OCI-LY7 (cell line): ENCODE data around the gene EDDM13. TPM values are rescaled to one million over a fixed set of nuclear protein-coding genes. Genes with fewer than 3 reads are reported as not detected.

ENCODE experiments used
- BruUV-seq: library from RNA; stranded (reverse); fragments of 400-500 nt; replicated peaks from 2 replicates; lab custom pipeline; 2021; lab: Mats Ljungman, UMichigan
- CTCF ChIA-PET: fragments of 300-600 bp; sonication (Branson Sonifier 250); formaldehyde crosslinking; loops from one replicate; lab custom pipeline; 2022; ENCODE audit warnings: antibody characterized with exemption; ENCODE audit not compliant: unreplicated experiment; lab: Charles Lee
- POLR2A ChIA-PET: fragments of 300-600 bp; sonication (Branson Sonifier 250); formaldehyde crosslinking; loops from one replicate; lab custom pipeline; 2022; ENCODE audit warnings: antibody characterized with exemption; lab: Charles Lee
- DNase-seq: peaks from one replicate; pipeline ENCODE4 v3.0.0-alpha.2; 2015; ENCODE audit warnings: low spot score
- H2AFZ ChIP-seq: fragments of 200-600 bp; sonication (generic), shearing (Covaris generic); 2 replicates; pipeline ENCODE4 v1.6.1; 2014; ENCODE audit warnings: mild to moderate bottlenecking, antibody characterized with exemption, low read length, moderate library complexity
- H3K27ac ChIP-seq: fragments of 200-600 bp; sonication (generic); 2 replicates; pipeline ENCODE4 v1.5.1; 2014; ENCODE audit warnings: mixed run types, low read depth, mild to moderate bottlenecking, moderate library complexity, low read length, inconsistent platforms; ENCODE audit not compliant: poor library complexity, severe bottlenecking
- H3K36me3 ChIP-seq: fragments of 200-600 bp; sonication (generic); 2 replicates; pipeline ENCODE4 v1.6.1; 2014; ENCODE audit warnings: mild to moderate bottlenecking, antibody characterized with exemption, low read length, moderate library complexity, mixed read lengths; ENCODE audit not compliant: insufficient read depth
- H3K4me1 ChIP-seq: fragments of 200-600 bp; sonication (generic); 2 replicates; pipeline ENCODE4 v1.5.1; 2014; ENCODE audit warnings: mild to moderate bottlenecking, low read length; ENCODE audit not compliant: insufficient read depth, poor library complexity, severe bottlenecking
- H3K4me2 ChIP-seq: fragments of 200-600 bp; sonication (generic); 2 replicates; pipeline ENCODE4 v1.6.1; 2014; ENCODE audit warnings: mild to moderate bottlenecking, low read length
- H3K4me3 ChIP-seq: fragments of 200-600 bp; sonication (generic); 2 replicates; pipeline ENCODE4 v1.5.1; 2014; ENCODE audit warnings: mild to moderate bottlenecking, low read depth, low read length; ENCODE audit not compliant: poor library complexity, severe bottlenecking
- H3K79me2 ChIP-seq: fragments of 200-600 bp; sonication (generic); 2 replicates; pipeline ENCODE4 v1.6.1; 2016; ENCODE audit warnings: low read depth, mild to moderate bottlenecking, low read length, moderate library complexity, mixed read lengths; ENCODE audit not compliant: insufficient read depth
- H3K9me2 ChIP-seq: fragments of 200-600 bp; sonication (generic); 2 replicates; pipeline ENCODE4 v1.6.1; 2016; ENCODE audit warnings: mild to moderate bottlenecking, low read length, mixed read lengths; ENCODE audit not compliant: insufficient read depth
- H3K9me3 ChIP-seq: fragments of 200-600 bp; sonication (generic); 2 replicates; pipeline ENCODE4 v1.6.1; 2014; ENCODE audit warnings: mild to moderate bottlenecking, mixed run types, low read length, mixed read lengths
- H4K20me1 ChIP-seq: fragments of 200-600 bp; sonication (generic); 2 replicates; pipeline ENCODE4 v1.6.1; 2014; ENCODE audit warnings: mild to moderate bottlenecking, antibody characterized with exemption, low read length, moderate library complexity, mixed read lengths; ENCODE audit not compliant: insufficient read depth
- EZH2phosphoT487 ChIP-seq: fragments of 200-600 bp; sonication (generic); IDR thresholded peaks from 2 replicates; pipeline ENCODE4 v1.6.1; 2018; ENCODE audit warnings: low read depth, borderline replicate concordance, mild to moderate bottlenecking, mixed run types, antibody characterized with exemption, low read length, moderate library complexity, mixed read lengths
- intact Hi-C: fragments of 100-400 bp; cut with micrococcal nuclease; formaldehyde crosslinking; loops from one replicate; pipeline ENCODE4 v1.10.0; 2022; ENCODE audit not compliant: unreplicated experiment
- small RNA-seq: library from RNA; depleted of rRNA; stranded (forward); fragments of <200 nt; gene quantifications from one replicate; pipeline ENCODE3, GENCODE V24; 2014
- total RNA-seq, 2 experiments: library from RNA; depleted of rRNA in 1 of 2; stranded (reverse); fragments of >200 nt in 1 of 2; shearing (Covaris generic) in 1 of 2; gene quantifications; 2 replicates each; pipeline ENCODE4 v1.2.3, GENCODE V29; 2014 to 2022
- TF ChIP-seq, protein P1 (sequence below): fragments of 200-600 bp; sonication (generic); conservative IDR thresholded peaks from 2 replicates; pipeline ENCODE4 v1.5.1; 2014; ENCODE audit warnings: mild to moderate bottlenecking, antibody characterized with exemption, low read length, moderate library complexity, mixed read lengths

EDDM13 gene
- total RNA-seq, 2 experiments from 2014 or later, result not detected

DNA sequence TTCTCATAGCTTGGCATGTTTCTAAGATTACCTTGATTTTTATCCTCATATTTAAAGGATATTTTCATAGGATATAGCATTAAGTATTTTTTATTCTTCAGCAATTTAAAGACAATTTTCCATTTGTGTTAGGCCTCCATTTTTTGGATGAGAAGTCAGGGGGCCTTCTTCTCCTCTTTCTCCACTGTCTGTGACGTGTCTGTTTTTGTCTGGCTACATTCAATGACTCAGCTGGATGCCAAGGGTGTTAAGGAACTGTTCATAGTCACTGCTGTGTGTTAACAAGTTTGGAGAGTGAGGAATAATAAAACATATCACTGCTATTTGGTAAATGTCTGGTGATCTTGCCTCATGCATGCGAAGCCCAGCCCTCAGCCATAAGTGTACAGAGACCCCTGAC, 84.4 kb downstream of the EDDM13 start:
- H4K20me1 ChIP-seq, result no peaks in the 10 kb centered on the region
- TF ChIP-seq EZH2phosphoT487, result no peak
- TF ChIP-seq, protein P1, sequence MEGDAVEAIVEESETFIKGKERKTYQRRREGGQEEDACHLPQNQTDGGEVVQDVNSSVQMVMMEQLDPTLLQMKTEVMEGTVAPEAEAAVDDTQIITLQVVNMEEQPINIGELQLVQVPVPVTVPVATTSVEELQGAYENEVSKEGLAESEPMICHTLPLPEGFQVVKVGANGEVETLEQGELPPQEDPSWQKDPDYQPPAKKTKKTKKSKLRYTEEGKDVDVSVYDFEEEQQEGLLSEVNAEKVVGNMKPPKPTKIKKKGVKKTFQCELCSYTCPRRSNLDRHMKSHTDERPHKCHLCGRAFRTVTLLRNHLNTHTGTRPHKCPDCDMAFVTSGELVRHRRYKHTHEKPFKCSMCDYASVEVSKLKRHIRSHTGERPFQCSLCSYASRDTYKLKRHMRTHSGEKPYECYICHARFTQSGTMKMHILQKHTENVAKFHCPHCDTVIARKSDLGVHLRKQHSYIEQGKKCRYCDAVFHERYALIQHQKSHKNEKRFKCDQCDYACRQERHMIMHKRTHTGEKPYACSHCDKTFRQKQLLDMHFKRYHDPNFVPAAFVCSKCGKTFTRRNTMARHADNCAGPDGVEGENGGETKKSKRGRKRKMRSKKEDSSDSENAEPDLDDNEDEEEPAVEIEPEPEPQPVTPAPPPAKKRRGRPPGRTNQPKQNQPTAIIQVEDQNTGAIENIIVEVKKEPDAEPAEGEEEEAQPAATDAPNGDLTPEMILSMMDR, result no peak
- POLR2A ChIA-PET, result no interaction called here
- CTCF ChIA-PET, result no interaction called here
- no peak overlapping the region for H2AFZ ChIP-seq
- no peak overlapping the region for H3K4me2 ChIP-seq
- no peaks in the 10 kb centered on the region for H3K9me3 ChIP-seq
- no peak overlapping the region for H3K4me3 ChIP-seq
- no peaks in the 10 kb centered on the region for H3K9me2 ChIP-seq
- intact Hi-C loops, result loop anchor here (10.0 kb wide), 1 partner anchor 292 kb away; no protein-coding TSS in a partner anchor
- DNase-seq, result no peak
- no peak overlapping the region for H3K27ac ChIP-seq
- H3K36me3 ChIP-seq, result no peaks in the 10 kb centered on the region
- no TSS peak for BruUV-seq
- no peaks in the 10 kb centered on the region for H3K4me1 ChIP-seq
- H3K79me2 ChIP-seq, result no peaks in the 10 kb centered on the region

Small RNA genes lying within 50 kb of the gene (small RNA-seq; reads per million reads assigned to genes)
- not detected for gene RF00019

Other genes starting within 250 kb of the EDDM13 start
- gene ZNF787, start 151.5 kb upstream of the EDDM13 start, total RNA-seq (2014; rRNA removed; shearing (Covaris generic)), result 30.6 and 36.5 TPM in 2 replicates
- gene ZNF787, start 151.5 kb upstream of the EDDM13 start, total RNA-seq (2022), result 31.7 and 35.6 TPM in 2 replicates
- 22.0 and 41.7 TPM in 2 replicates for gene ZNF444, start 131.5 kb upstream of the EDDM13 start, total RNA-seq (2014; rRNA removed; shearing (Covaris generic))
- 21.8 and 25.3 TPM in 2 replicates for gene ZNF444, start 131.5 kb upstream of the EDDM13 start, total RNA-seq (2022)
- not detected in 2 replicates for gene GALP, start 96.7 kb upstream of the EDDM13 start, total RNA-seq (2014; rRNA removed; shearing (Covaris generic))
- not detected in 2 replicates for gene GALP, start 96.7 kb upstream of the EDDM13 start, total RNA-seq (2022)
- gene ZSCAN5B, start 75.0 kb upstream of the EDDM13 start, total RNA-seq (2014; rRNA removed; shearing (Covaris generic)), result not detected in 2 replicates
- not detected in 2 replicates for gene ZSCAN5B, start 75.0 kb upstream of the EDDM13 start, total RNA-seq (2022)
- gene ZSCAN5C, start 70.5 kb upstream of the EDDM13 start, total RNA-seq (2014; rRNA removed; shearing (Covaris generic)), result not detected in 2 replicates
- not detected in 2 replicates for gene ZSCAN5C, start 70.5 kb upstream of the EDDM13 start, total RNA-seq (2022)
- 9.9 and 19.2 TPM in 2 replicates for gene ZSCAN5A, start 42.1 kb downstream of the EDDM13 start, total RNA-seq (2014; rRNA removed; shearing (Covaris generic))
- gene ZSCAN5A, start 42.1 kb downstream of the EDDM13 start, total RNA-seq (2022), result 14.4 and 16.2 TPM in 2 replicates
- not detected in 2 replicates for gene ZNF582, start 120.8 kb downstream of the EDDM13 start, total RNA-seq (2014; rRNA removed; shearing (Covaris generic))
- 0.20 TPM in 1 of 2 replicates, not detected in the other for gene ZNF582, start 120.8 kb downstream of the EDDM13 start, total RNA-seq (2022)
- gene ZNF583, start 131.6 kb downstream of the EDDM13 start, total RNA-seq (2014; rRNA removed; shearing (Covaris generic)), result 0.73 and 1.8 TPM in 2 replicates
- 3.0 and 3.3 TPM in 2 replicates for gene ZNF583, start 131.6 kb downstream of the EDDM13 start, total RNA-seq (2022)
- not detected in 2 replicates for gene ZNF667, start 204.6 kb downstream of the EDDM13 start, total RNA-seq (2014; rRNA removed; shearing (Covaris generic))
- not detected in 2 replicates for gene ZNF667, start 204.6 kb downstream of the EDDM13 start, total RNA-seq (2022)
- not detected in 2 replicates for gene ZNF471, start 235.1 kb downstream of the EDDM13 start, total RNA-seq (2014; rRNA removed; shearing (Covaris generic))
- gene ZNF471, start 235.1 kb downstream of the EDDM13 start, total RNA-seq (2022), result not detected in 2 replicates